Measurements from ENCODE around the gene ADAM11.

- no peak for TF ChIP-seq EZH2 (IDR thresholded peaks at IDR 0.05; ENCODE audit: low read length)
- TF ChIP-seq CTCF (optimal IDR thresholded peaks at IDR 0.05 in 1 of 3, IDR thresholded peaks at IDR 0.05 in 1 of 3, conservative IDR thresholded peaks at IDR 0.05 in 1 of 3; ENCODE audit: extremely low read depth in 1 of 3, insufficient read depth in 2 of 3, low read length in 3 of 3), result no peak
These were observed 4.5 kb upstream of the ADAM11 start for GRCh38 chr17:44754276-44754675.
